ENCODE results near the gene KLF18. TPM values are rescaled to one million over a fixed set of nuclear protein-coding genes. Genes with fewer than 3 reads are reported as not detected.

Gene KLF18
- total RNA-seq, 1 experiment from 2014 or later: 0.07 TPM

DNA sequence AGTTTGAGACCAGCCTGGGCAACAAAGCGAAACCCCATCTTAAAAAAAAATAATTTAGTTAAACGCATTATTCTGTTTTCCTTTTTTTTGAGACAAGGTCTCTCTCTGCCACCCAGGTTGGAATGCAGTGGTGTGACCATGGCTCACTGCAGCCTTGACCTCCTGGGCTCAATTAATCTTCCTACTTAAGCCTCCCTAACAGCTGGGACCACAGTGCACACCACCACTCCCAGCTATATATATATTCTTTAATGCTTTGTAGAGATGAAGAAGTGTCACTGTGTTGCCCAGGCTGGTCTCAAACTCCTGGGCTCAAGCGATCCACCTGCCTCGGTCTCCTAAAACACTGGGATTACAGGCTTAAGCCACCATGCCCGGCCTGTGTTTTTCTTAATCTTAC is 30.5 kb downstream of the KLF18 start (continued):
- TF ChIP-seq, protein P1, sequence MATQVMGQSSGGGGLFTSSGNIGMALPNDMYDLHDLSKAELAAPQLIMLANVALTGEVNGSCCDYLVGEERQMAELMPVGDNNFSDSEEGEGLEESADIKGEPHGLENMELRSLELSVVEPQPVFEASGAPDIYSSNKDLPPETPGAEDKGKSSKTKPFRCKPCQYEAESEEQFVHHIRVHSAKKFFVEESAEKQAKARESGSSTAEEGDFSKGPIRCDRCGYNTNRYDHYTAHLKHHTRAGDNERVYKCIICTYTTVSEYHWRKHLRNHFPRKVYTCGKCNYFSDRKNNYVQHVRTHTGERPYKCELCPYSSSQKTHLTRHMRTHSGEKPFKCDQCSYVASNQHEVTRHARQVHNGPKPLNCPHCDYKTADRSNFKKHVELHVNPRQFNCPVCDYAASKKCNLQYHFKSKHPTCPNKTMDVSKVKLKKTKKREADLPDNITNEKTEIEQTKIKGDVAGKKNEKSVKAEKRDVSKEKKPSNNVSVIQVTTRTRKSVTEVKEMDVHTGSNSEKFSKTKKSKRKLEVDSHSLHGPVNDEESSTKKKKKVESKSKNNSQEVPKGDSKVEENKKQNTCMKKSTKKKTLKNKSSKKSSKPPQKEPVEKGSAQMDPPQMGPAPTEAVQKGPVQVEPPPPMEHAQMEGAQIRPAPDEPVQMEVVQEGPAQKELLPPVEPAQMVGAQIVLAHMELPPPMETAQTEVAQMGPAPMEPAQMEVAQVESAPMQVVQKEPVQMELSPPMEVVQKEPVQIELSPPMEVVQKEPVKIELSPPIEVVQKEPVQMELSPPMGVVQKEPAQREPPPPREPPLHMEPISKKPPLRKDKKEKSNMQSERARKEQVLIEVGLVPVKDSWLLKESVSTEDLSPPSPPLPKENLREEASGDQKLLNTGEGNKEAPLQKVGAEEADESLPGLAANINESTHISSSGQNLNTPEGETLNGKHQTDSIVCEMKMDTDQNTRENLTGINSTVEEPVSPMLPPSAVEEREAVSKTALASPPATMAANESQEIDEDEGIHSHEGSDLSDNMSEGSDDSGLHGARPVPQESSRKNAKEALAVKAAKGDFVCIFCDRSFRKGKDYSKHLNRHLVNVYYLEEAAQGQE (IDR thresholded peaks at IDR 0.05; ENCODE audit: low read depth): no peak
- TF ChIP-seq EZH2 (IDR thresholded peaks at IDR 0.05) (no peak), CEBPB (IDR thresholded peaks at IDR 0.05; ENCODE audit: low read depth) (no peak)

DNA sequence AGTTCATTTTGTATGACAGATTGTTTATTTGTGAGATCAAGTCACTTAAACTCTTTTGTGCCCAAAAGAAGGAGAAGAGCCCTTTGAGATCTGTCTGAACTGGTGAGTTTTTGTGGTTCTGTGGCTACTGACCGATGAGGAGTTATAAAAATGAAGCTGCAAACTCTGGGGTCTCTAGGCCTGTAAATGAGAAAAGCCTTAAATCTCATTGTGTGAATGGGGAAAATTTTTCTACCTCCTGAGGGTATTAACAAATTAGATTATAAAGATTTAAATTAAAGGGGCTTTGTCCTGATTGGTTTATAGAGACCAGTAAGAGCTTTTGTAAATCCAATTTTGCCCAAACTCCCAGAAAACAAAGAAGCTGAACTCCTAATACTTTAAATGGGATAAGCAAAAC is 32.5 kb downstream of the KLF18 start:
- Histone ChIP-seq H3K4me2 (ENCODE audit: low read length) (no peak overlapping the region), H3K36me3 (ENCODE audit: control insufficient read depth in 1 of 2, insufficient read depth in 2 of 2, low read length in 2 of 2) (no peaks in the 10 kb centered on the region), H3K9me2 (ENCODE audit: insufficient read depth) (no peaks in the 10 kb centered on the region), H3K27ac (ENCODE audit: low read depth, low read length) (no peak overlapping the region), H3K4me1 (ENCODE audit: control insufficient read depth in 1 of 2, insufficient read depth in 2 of 2, low read length in 2 of 2) (0 out of 4 replicates have a peak, but pooled peaks cover 0 to 3% of the 10 kb centered on the region in 2 experiments), H2AFZ (ENCODE audit: low read depth, low read length, poor library complexity, severe bottlenecking) (no peak overlapping the region), H3K27me3 (ENCODE audit: insufficient read depth, low read length) (peaks cover 5% of the 10 kb centered on the region; the same call in 1 of the 2 replicates), H4K20me1 (ENCODE audit: insufficient read depth) (no peaks in the 10 kb centered on the region), H3K9me3 (ENCODE audit: control insufficient read depth in 1 of 2, insufficient read depth in 1 of 2, low read depth in 1 of 2, low read length in 2 of 2) (no peaks in the 10 kb centered on the region), H3K4me3 (replicated peaks in 1 of 2; ENCODE audit: low read depth in 1 of 2, low read length in 2 of 2) (no peak overlapping the region), H3K9ac (ENCODE audit: low read length) (no peak overlapping the region), H3K79me2 (ENCODE audit: insufficient read depth, low read length) (no peaks in the 10 kb centered on the region)
- ATAC-seq (no peak), DNase-seq (ENCODE audit: low read depth, low spot score) (no peak)
- BruUV-seq (replicated peaks): no TSS peak
- ChIA-PET RAD21 (ENCODE audit: low non-redundant PET in 1 of 2, low total read pairs in 2 of 2, uncharacterized antibody in 2 of 2, unreplicated experiment in 2 of 2) (no interaction called here), CTCF (no interaction called here), POLR2A (no interaction called here)
- TF ChIP-seq CEBPB (IDR thresholded peaks at IDR 0.05; ENCODE audit: low read depth) (no peak), ELF1 (IDR thresholded peaks at IDR 0.05; ENCODE audit: borderline replicate concordance, low read depth) (no peak)
- intact Hi-C loops (cut with micrococcal nuclease): loop anchor here (10.0 kb wide), 1 partner anchor 546 kb away; no protein-coding TSS in a partner anchor
